ELF-1 (cell line): ENCODE results near the gene CLEC4M.
"Not testable (repeated sequence)": the region's sequence is repeated elsewhere in the genome, so short reads cannot be mapped to it uniquely, and the experiment has no call there.

Experiments
- DNase-seq: peaks from one replicate; pipeline ENCODE4 v3.0.0-alpha.2; 2016; ENCODE audit warnings: low read depth, low spot score

The CLEC4M gene

GRCh38 chr19:7772752-7773291 is 9.8 kb downstream of the CLEC4M start:
- no peak for DNase-seq

- no peak for DNase-seq
Measured at GRCh38 chr19:7773841-7774240, 10.8 kb downstream of the CLEC4M start.

- DNase-seq, result no peak
Measured at GRCh38 chr19:7775761-7776160, 12.7 kb downstream of the CLEC4M start.

- no peak for DNase-seq
Measured at GRCh38 chr19:7778081-7778480, 15.0 kb downstream of the CLEC4M start.

GRCh38 chr19:7779631-7780486 is 16.8 kb downstream of the CLEC4M start:
- DNase-seq, result no peak

GRCh38 chr19:7781157-7781556 is 18.1 kb downstream of the CLEC4M start:
- DNase-seq, result no peak

- DNase-seq, result peak; percentile 36
Measured at GRCh38 chr19:7783991-7784423, 21.0 kb downstream of the CLEC4M start.

- no peak for DNase-seq
Measured at GRCh38 chr19:7784856-7785255, 21.8 kb downstream of the CLEC4M start.

- DNase-seq, result no peak
Measured at GRCh38 chr19:7787141-7787540, 24.1 kb downstream of the CLEC4M start.

- no peak for DNase-seq
Measured at GRCh38 chr19:7787602-7788177, 24.6 kb downstream of the CLEC4M start.

GRCh38 chr19:7788178-7788932 is 25.3 kb downstream of the CLEC4M start:
- no peak for DNase-seq

GRCh38 chr19:7788933-7789323 is 25.9 kb downstream of the CLEC4M start:
- no peak for DNase-seq

- no peak for DNase-seq
Measured at GRCh38 chr19:7789447-7789846, 26.4 kb downstream of the CLEC4M start.

- no peak for DNase-seq
Measured at GRCh38 chr19:7790416-7790815, 27.4 kb downstream of the CLEC4M start.

- peak; percentile 63 for DNase-seq
Measured at GRCh38 chr19:7792281-7792680, 29.2 kb downstream of the CLEC4M start.

- DNase-seq, result not testable (repeated sequence)
Measured at GRCh38 chr19:7792701-7793100, 29.7 kb downstream of the CLEC4M start.

- DNase-seq, result no peak
Measured at GRCh38 chr19:7793493-7793892, 30.4 kb downstream of the CLEC4M start.

- no peak for DNase-seq
Measured at GRCh38 chr19:7795555-7796161, 32.6 kb downstream of the CLEC4M start.

GRCh38 chr19:7799640-7800355 is 36.8 kb downstream of the CLEC4M start:
- DNase-seq, result peak; percentile 75

GRCh38 chr19:7801020-7801570 is 38.1 kb downstream of the CLEC4M start:
- no peak for DNase-seq

GRCh38 chr19:7806234-7806633 is 43.2 kb downstream of the CLEC4M start:
- DNase-seq, result no peak
